ENCODE measurements around the gene SWT1.
A peak's percentile ranks its signal among the peaks of the same experiment; 100 is the strongest.

SWT1 gene

GRCh38 chr1:185156854-185157598, at the start of gene SWT1, which contains the start of gene TRMT1L:
TSS of gene SWT1 (plus strand) at chr1:185157167. CDS start at chr1:185160842, 3,675 bp downstream.
TSS of gene TRMT1L (minus strand) at chr1:185156953. CDS start at chr1:185156712, 241 bp downstream.
- DNase-seq: peak; percentile 99

GRCh38 chr1:185108321-185108720, 48.6 kb upstream of the SWT1 start:
- peak in 1 of 3 donors; percentile 1 for DNase-seq

GRCh38 chr1:185110145-185110544, 46.8 kb upstream of the SWT1 start:
- DNase-seq: no peak

- no peak for DNase-seq
Observed at GRCh38 chr1:185111873-185112272, 45.1 kb upstream of the SWT1 start.

- DNase-seq: no peak
Observed at GRCh38 chr1:185112356-185112755, 44.6 kb upstream of the SWT1 start.

- no peak for DNase-seq
Observed at GRCh38 chr1:185129708-185130107, 27.3 kb upstream of the SWT1 start.

GRCh38 chr1:185132534-185132933, 24.4 kb upstream of the SWT1 start:
- no peak for DNase-seq

GRCh38 chr1:185137896-185138545, 18.9 kb upstream of the SWT1 start:
- DNase-seq: no peak

- no peak for DNase-seq
Observed at GRCh38 chr1:185139246-185139645, 17.7 kb upstream of the SWT1 start.

GRCh38 chr1:185144233-185144632, 12.7 kb upstream of the SWT1 start:
- no peak for DNase-seq

GRCh38 chr1:185151215-185151614, 5.8 kb upstream of the SWT1 start:
- DNase-seq: no peak

GRCh38 chr1:185152187-185152767, 4.7 kb upstream of the SWT1 start:
- no peak for DNase-seq

GRCh38 chr1:185154912-185155513, 2.0 kb upstream of the SWT1 start:
- DNase-seq: no peak

- DNase-seq: peak; percentile 58 to 83 (median 71)
Observed at GRCh38 chr1:185155600-185156287, 1.2 kb upstream of the SWT1 start.

GRCh38 chr1:185156288-185156853, 596 bp upstream of the SWT1 start:
- peak; percentile 21 to 41 (median 32) for DNase-seq

GRCh38 chr1:185157599-185158412, 839 bp downstream of the SWT1 start:
- DNase-seq: peak; percentile 20 to 28 (median 27)

- peak in 1 of 3 donors; percentile 13 for DNase-seq
Observed at GRCh38 chr1:185158800-185159199, 1.8 kb downstream of the SWT1 start.

GRCh38 chr1:185159966-185160365, 3.0 kb downstream of the SWT1 start:
- peak; percentile 67 to 94 (median 87) for DNase-seq

- DNase-seq: no peak
Observed at GRCh38 chr1:185162491-185162890, 5.5 kb downstream of the SWT1 start.

GRCh38 chr1:185166106-185166505, 9.1 kb downstream of the SWT1 start:
- DNase-seq: no peak

- peak; percentile 70 to 77 (median 72) for DNase-seq
Observed at GRCh38 chr1:185170291-185170848, 13.4 kb downstream of the SWT1 start.
